Hematopoietic multipotent progenitor cell treated with erythropoietin and hydrocortisone succinate and interleukin-3 and kit ligand, for 17 days (in vitro differentiated cells): ENCODE results near the gene EVL.
A peak's percentile ranks its signal among the peaks of the same experiment; 100 is the strongest.
"Not testable (repeated sequence)": the region's sequence is repeated elsewhere in the genome, so short reads cannot be mapped to it uniquely, and the experiment has no call there.

Source experiments
- DNase-seq: peaks from one replicate; pipeline ENCODE4 v3.0.0-alpha.2; 2015; ENCODE audit warnings: low spot score

Gene EVL

GRCh38 chr14:100172811-100173210 lies 107.6 kb downstream of the EVL start:
- no peak for DNase-seq

- DNase-seq, result no peak
Measured at GRCh38 chr14:100173353-100173752, 108.1 kb downstream of the EVL start.

GRCh38 chr14:100176811-100177327 lies 111.6 kb downstream of the EVL start:
- no peak for DNase-seq

- DNase-seq, result no peak
Measured at GRCh38 chr14:100178691-100179090, 113.5 kb downstream of the EVL start.

GRCh38 chr14:100180671-100181070 lies 115.4 kb downstream of the EVL start:
- not testable (repeated sequence) for DNase-seq

GRCh38 chr14:100181876-100182551 lies 116.8 kb downstream of the EVL start:
- DNase-seq, result not testable (repeated sequence)

GRCh38 chr14:100187247-100187833 lies 122.1 kb downstream of the EVL start:
- no peak for DNase-seq

GRCh38 chr14:100188392-100189030 lies 123.3 kb downstream of the EVL start:
- DNase-seq, result no peak

GRCh38 chr14:100190126-100190525 lies 124.9 kb downstream of the EVL start:
- DNase-seq, result no peak

GRCh38 chr14:100191584-100192249 lies 126.5 kb downstream of the EVL start:
- no peak for DNase-seq

GRCh38 chr14:100192250-100192671 lies 127.0 kb downstream of the EVL start:
- peak; percentile 11 for DNase-seq

- DNase-seq, result peak; percentile 99
Measured at GRCh38 chr14:100192672-100193416, 127.6 kb downstream of the EVL start.
